ENCODE measurements around the gene ZBTB12.
"Not testable (repeated sequence)": the region's sequence is repeated elsewhere in the genome, so short reads cannot be mapped to it uniquely, and the experiment has no call there.

ZBTB12 gene

GRCh38 chr6:31908791-31909190 is 6.9 kb upstream of the ZBTB12 start:
- intact Hi-C loops (cut with DNase I; ENCODE audit: low total_unique reads) = loop anchor here (5.0 kb wide), 1 partner anchor 44 kb away; no protein-coding TSS in a partner anchor
- Histone ChIP-seq H3K27me3 (no peaks in the 10 kb centered on the region), H3K4me1 (peaks cover 0 to 13% (median 5%) of the 10 kb centered on the region in 4 donors), H3K4me3 (no peak overlapping the region), H3K27ac (no peak overlapping the region), H3K9me3 (no peaks in the 10 kb centered on the region), H3K36me3 (no peaks in the 10 kb centered on the region)
- no peak for TF ChIP-seq CTCF (IDR thresholded peaks at IDR 0.05)
- DNase-seq = no peak

- H3K27me3 ChIP-seq, H3K27ac ChIP-seq, H3K9me3 ChIP-seq, DNase-seq, H3K36me3 ChIP-seq, H3K4me3 ChIP-seq: not testable (repeated sequence)
- intact Hi-C loops (cut with DNase I; ENCODE audit: low total_unique reads) = loop anchor here (5.0 kb wide), 1 partner anchor 44 kb away; no protein-coding TSS in a partner anchor
- peaks cover 0 to 16% (median 5%) of the 10 kb centered on the region in 4 donors for H3K4me1 ChIP-seq
These were observed 6.4 kb upstream of the ZBTB12 start for GRCh38 chr6:31908255-31908654.

GRCh38 chr6:31907158-31907813 is 5.4 kb upstream of the ZBTB12 start:
- Histone ChIP-seq H3K36me3 (no peaks in the 10 kb centered on the region), H3K9me3 (no peaks in the 10 kb centered on the region), H3K27me3 (no peaks in the 10 kb centered on the region), H3K27ac (no peak overlapping the region), H3K4me3 (no peak overlapping the region), H3K4me1 (peaks cover 0 to 25% (median 10%) of the 10 kb centered on the region in 4 donors)
- no peak for DNase-seq
- intact Hi-C loops (cut with DNase I; ENCODE audit: low total_unique reads) = loop anchor here (5.0 kb wide), 1 partner anchor 45 kb away; no protein-coding TSS in a partner anchor
- TF ChIP-seq CTCF (IDR thresholded peaks at IDR 0.05) = no peak

GRCh38 chr6:31906727-31907126 is 4.8 kb upstream of the ZBTB12 start:
- H3K27me3 ChIP-seq, H3K27ac ChIP-seq, H3K4me3 ChIP-seq, H3K36me3 ChIP-seq, H3K9me3 ChIP-seq, DNase-seq: not testable (repeated sequence)
- H3K4me1 ChIP-seq = peaks cover 0 to 23% (median 10%) of the 10 kb centered on the region in 4 donors
- intact Hi-C loops (cut with DNase I; ENCODE audit: low total_unique reads) = loop anchor here (5.0 kb wide), 1 partner anchor 46 kb away; no protein-coding TSS in a partner anchor

- no peak overlapping the region for H3K27ac ChIP-seq
- no peaks in the 10 kb centered on the region for H3K36me3 ChIP-seq
- intact Hi-C loops (cut with DNase I; ENCODE audit: low total_unique reads) = loop anchor here (5.0 kb wide), 1 partner anchor 46 kb away; no protein-coding TSS in a partner anchor
- TF ChIP-seq CTCF (IDR thresholded peaks at IDR 0.05) = no peak
- H3K9me3 ChIP-seq = no peaks in the 10 kb centered on the region
- no peaks in the 10 kb centered on the region for H3K27me3 ChIP-seq
- no peak overlapping the region for H3K4me3 ChIP-seq
- no peak for DNase-seq
- peaks cover 0 to 21% (median 11%) of the 10 kb centered on the region in 4 donors for H3K4me1 ChIP-seq
These were observed 4.2 kb upstream of the ZBTB12 start for GRCh38 chr6:31906122-31906521.

GRCh38 chr6:31905041-31905440 is 3.2 kb upstream of the ZBTB12 start:
- no peaks in the 10 kb centered on the region for H3K9me3 ChIP-seq

More at GRCh38 chr6:31905041-31905440, 3.2 kb upstream of the ZBTB12 start:
- peaks cover 0 to 3% (median 0%) of the 10 kb centered on the region in 3 donors for H3K36me3 ChIP-seq
- H3K4me1 ChIP-seq = peaks cover 0 to 21% (median 16%) of the 10 kb centered on the region in 4 donors
- intact Hi-C loops (cut with DNase I; ENCODE audit: low total_unique reads) = loop anchor here (5.0 kb wide), 1 partner anchor 47 kb away; no protein-coding TSS in a partner anchor
- H3K4me3 ChIP-seq = no peak overlapping the region
- TF ChIP-seq CTCF (IDR thresholded peaks at IDR 0.05) = no peak
- H3K27me3 ChIP-seq = no peaks in the 10 kb centered on the region
- DNase-seq = no peak
- no peak overlapping the region for H3K27ac ChIP-seq
